22Rv1 (cell line): Measurements from ENCODE around the gene ASB2.

Source experiments
- ZFX ChIP-seq: fragments of 450-650 bp; IDR thresholded peaks from 2 replicates; pipeline ENCODE4 v1.6.1; 2017; ENCODE audit warnings: antibody characterized with exemption, borderline replicate concordance
- TF ChIP-seq, protein P1 (sequence below): fragments of 450-650 bp; IDR thresholded peaks from 2 replicates; pipeline ENCODE4 v1.5.1; 2017; ENCODE audit warnings: mild to moderate bottlenecking

DNA sequence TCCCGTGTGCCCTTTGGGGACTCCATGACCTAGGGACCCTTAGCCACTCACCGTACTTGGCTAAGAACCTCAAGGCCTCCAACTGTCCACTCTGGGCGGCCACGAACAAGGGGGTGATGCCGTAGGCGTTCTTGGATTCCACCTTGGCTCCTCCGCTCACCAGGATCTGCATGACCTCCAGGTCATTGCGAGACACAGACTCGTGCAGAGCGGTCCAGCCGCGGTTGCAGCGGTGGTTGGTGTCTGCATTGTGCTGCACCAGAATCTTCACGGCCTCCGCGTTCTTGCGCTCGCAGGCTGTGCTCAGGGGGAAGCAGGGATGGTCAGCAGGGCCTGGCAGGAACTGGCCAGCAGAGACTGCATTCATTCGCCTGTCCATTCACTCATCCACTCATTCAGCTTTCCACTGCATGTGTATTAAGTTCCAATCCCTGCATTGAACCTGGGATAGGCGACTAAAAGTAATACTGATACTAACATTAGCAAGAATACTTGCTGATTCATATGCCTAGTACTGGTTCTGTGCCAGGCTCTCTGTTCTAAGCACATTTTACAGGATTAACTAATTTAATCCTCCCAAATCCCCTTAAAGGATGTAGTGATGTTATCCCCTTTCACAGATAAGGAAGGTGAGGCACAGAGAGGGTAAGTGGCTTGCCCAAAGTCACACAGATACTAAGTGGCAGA, 25.3 kb downstream of the ASB2 start:
- TF ChIP-seq, protein P1, sequence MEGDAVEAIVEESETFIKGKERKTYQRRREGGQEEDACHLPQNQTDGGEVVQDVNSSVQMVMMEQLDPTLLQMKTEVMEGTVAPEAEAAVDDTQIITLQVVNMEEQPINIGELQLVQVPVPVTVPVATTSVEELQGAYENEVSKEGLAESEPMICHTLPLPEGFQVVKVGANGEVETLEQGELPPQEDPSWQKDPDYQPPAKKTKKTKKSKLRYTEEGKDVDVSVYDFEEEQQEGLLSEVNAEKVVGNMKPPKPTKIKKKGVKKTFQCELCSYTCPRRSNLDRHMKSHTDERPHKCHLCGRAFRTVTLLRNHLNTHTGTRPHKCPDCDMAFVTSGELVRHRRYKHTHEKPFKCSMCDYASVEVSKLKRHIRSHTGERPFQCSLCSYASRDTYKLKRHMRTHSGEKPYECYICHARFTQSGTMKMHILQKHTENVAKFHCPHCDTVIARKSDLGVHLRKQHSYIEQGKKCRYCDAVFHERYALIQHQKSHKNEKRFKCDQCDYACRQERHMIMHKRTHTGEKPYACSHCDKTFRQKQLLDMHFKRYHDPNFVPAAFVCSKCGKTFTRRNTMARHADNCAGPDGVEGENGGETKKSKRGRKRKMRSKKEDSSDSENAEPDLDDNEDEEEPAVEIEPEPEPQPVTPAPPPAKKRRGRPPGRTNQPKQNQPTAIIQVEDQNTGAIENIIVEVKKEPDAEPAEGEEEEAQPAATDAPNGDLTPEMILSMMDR = no peak
- no peak for TF ChIP-seq ZFX
